ENCODE results near the gene MATCAP1. TPM values are rescaled to one million over a fixed set of nuclear protein-coding genes. Genes with fewer than 3 reads are reported as not detected.
A peak's percentile ranks its signal among the peaks of the same experiment; 100 is the strongest.

The MATCAP1 gene
- total and polyA plus RNA-seq, 10 of the 15 experiments (the other 5 are each of a cell fraction or from before 2014, with no cell fraction given), result 2.8 to 25.8 (median 8.6) TPM

GRCh38 chr16:67226804-67227566 is 43.2 kb upstream of the MATCAP1 start, which contains the start of gene TMEM208 (continued):
- TF ChIP-seq, protein P1, sequence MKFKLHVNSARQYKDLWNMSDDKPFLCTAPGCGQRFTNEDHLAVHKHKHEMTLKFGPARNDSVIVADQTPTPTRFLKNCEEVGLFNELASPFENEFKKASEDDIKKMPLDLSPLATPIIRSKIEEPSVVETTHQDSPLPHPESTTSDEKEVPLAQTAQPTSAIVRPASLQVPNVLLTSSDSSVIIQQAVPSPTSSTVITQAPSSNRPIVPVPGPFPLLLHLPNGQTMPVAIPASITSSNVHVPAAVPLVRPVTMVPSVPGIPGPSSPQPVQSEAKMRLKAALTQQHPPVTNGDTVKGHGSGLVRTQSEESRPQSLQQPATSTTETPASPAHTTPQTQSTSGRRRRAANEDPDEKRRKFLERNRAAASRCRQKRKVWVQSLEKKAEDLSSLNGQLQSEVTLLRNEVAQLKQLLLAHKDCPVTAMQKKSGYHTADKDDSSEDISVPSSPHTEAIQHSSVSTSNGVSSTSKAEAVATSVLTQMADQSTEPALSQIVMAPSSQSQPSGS (IDR thresholded peaks at IDR 0.05; ENCODE audit: low read length), result no peak
- no peak for TF ChIP-seq CHD1 (IDR thresholded peaks at IDR 0.05; ENCODE audit: low read depth, low read length)
- TF ChIP-seq IKZF2 (IDR thresholded peaks at IDR 0.05), result no peak
- TF ChIP-seq MEF2A (IDR thresholded peaks at IDR 0.05; ENCODE audit: insufficient read depth, low read depth, low read length), result peak; percentile 60; the same call in 1 of the 2 replicates
- peak; percentile 96 for TF ChIP-seq TARDBP (IDR thresholded peaks at IDR 0.05; ENCODE audit: borderline replicate concordance)
- TF ChIP-seq MYC (IDR thresholded peaks at IDR 0.05; ENCODE audit: insufficient read depth, insufficient read length, insufficient replicate concordance, low read length, severe bottlenecking), result peak; percentile 11
- TF ChIP-seq MEF2B (IDR thresholded peaks at IDR 0.05; ENCODE audit: partially characterized antibody, poor library complexity, severe bottlenecking), result peak; percentile 33
- TF ChIP-seq, protein P2, sequence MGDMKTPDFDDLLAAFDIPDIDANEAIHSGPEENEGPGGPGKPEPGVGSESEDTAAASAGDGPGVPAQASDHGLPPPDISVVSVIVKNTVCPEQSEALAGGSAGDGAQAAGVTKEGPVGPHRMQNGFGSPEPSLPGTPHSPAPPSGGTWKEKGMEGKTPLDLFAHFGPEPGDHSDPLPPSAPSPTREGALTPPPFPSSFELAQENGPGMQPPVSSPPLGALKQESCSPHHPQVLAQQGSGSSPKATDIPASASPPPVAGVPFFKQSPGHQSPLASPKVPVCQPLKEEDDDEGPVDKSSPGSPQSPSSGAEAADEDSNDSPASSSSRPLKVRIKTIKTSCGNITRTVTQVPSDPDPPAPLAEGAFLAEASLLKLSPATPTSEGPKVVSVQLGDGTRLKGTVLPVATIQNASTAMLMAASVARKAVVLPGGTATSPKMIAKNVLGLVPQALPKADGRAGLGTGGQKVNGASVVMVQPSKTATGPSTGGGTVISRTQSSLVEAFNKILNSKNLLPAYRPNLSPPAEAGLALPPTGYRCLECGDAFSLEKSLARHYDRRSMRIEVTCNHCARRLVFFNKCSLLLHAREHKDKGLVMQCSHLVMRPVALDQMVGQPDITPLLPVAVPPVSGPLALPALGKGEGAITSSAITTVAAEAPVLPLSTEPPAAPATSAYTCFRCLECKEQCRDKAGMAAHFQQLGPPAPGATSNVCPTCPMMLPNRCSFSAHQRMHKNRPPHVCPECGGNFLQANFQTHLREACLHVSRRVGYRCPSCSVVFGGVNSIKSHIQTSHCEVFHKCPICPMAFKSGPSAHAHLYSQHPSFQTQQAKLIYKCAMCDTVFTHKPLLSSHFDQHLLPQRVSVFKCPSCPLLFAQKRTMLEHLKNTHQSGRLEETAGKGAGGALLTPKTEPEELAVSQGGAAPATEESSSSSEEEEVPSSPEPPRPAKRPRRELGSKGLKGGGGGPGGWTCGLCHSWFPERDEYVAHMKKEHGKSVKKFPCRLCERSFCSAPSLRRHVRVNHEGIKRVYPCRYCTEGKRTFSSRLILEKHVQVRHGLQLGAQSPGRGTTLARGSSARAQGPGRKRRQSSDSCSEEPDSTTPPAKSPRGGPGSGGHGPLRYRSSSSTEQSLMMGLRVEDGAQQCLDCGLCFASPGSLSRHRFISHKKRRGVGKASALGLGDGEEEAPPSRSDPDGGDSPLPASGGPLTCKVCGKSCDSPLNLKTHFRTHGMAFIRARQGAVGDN (IDR thresholded peaks at IDR 0.05), result no peak
- TF ChIP-seq, protein P3, sequence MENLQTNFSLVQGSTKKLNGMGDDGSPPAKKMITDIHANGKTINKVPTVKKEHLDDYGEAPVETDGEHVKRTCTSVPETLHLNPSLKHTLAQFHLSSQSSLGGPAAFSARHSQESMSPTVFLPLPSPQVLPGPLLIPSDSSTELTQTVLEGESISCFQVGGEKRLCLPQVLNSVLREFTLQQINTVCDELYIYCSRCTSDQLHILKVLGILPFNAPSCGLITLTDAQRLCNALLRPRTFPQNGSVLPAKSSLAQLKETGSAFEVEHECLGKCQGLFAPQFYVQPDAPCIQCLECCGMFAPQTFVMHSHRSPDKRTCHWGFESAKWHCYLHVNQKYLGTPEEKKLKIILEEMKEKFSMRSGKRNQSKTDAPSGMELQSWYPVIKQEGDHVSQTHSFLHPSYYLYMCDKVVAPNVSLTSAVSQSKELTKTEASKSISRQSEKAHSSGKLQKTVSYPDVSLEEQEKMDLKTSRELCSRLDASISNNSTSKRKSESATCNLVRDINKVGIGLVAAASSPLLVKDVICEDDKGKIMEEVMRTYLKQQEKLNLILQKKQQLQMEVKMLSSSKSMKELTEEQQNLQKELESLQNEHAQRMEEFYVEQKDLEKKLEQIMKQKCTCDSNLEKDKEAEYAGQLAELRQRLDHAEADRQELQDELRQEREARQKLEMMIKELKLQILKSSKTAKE (IDR thresholded peaks at IDR 0.05; ENCODE audit: low read depth, poor library complexity, severe bottlenecking), result no peak
- no peak for TF ChIP-seq ZNF24 (IDR thresholded peaks at IDR 0.05)
- TF ChIP-seq, protein P4, sequence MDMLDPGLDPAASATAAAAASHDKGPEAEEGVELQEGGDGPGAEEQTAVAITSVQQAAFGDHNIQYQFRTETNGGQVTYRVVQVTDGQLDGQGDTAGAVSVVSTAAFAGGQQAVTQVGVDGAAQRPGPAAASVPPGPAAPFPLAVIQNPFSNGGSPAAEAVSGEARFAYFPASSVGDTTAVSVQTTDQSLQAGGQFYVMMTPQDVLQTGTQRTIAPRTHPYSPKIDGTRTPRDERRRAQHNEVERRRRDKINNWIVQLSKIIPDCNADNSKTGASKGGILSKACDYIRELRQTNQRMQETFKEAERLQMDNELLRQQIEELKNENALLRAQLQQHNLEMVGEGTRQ (IDR thresholded peaks at IDR 0.05; ENCODE audit: borderline replicate concordance, low read depth, low read length), result no peak
- TF ChIP-seq, protein P5, sequence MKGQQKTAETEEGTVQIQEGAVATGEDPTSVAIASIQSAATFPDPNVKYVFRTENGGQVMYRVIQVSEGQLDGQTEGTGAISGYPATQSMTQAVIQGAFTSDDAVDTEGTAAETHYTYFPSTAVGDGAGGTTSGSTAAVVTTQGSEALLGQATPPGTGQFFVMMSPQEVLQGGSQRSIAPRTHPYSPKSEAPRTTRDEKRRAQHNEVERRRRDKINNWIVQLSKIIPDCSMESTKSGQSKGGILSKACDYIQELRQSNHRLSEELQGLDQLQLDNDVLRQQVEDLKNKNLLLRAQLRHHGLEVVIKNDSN (IDR thresholded peaks at IDR 0.05; ENCODE audit: borderline replicate concordance, extremely low read length, insufficient read depth, low read depth, low read length), result no peak
- TF ChIP-seq TCF3 (IDR thresholded peaks at IDR 0.05; ENCODE audit: borderline replicate concordance, insufficient read depth, low read depth, low read length), result no peak
- no peak for TF ChIP-seq ZNF217 (IDR thresholded peaks at IDR 0.05)
- no peak for TF ChIP-seq RAD51 (IDR thresholded peaks at IDR 0.05)
